HepG2 (cell line): ENCODE measurements around the gene LANCL1. TPM values are rescaled to one million over a fixed set of nuclear protein-coding genes. Genes with fewer than 3 reads are reported as not detected.

Source experiments
- ATF7 ChIP-seq, 2 experiments: fragments of 450-650 bp in 1 of 2; sonication (generic) in 1 of 2; formaldehyde crosslinking in 1 of 2; IDR thresholded peaks; 2 replicates each; pipeline versions ENCODE4 v1.4.0 to v1.6.1; 2016 to 2020; ENCODE audit warnings: antibody characterized with exemption in 1 of 2, mild to moderate bottlenecking in 1 of 2, missing genetic modification reagents in 1 of 2
- CREBL2 ChIP-seq: sonication (generic); formaldehyde crosslinking; IDR thresholded peaks from 2 replicates; pipeline ENCODE4 v1.8.1; 2023; ENCODE audit warnings: missing genetic modification reagents, mild to moderate bottlenecking, borderline replicate concordance
- EEA1 ChIP-seq: sonication (generic); formaldehyde crosslinking; IDR thresholded peaks from 2 replicates; pipeline ENCODE4 v1.5.1; 2020; ENCODE audit warnings: mild to moderate bottlenecking, missing genetic modification reagents, borderline replicate concordance
- HNRNPUL1 ChIP-seq: fragments of 200-400 bp; formaldehyde crosslinking; IDR thresholded peaks from 2 replicates; pipeline ENCODE4 v1.6.1; 2017; ENCODE audit warnings: low read depth, mild to moderate bottlenecking, low read length, moderate library complexity
- MTA3 ChIP-seq: sonication (generic); formaldehyde crosslinking; IDR thresholded peaks from 2 replicates; pipeline ENCODE4 v1.4.0; 2020; ENCODE audit warnings: missing genetic modification reagents
- RFX3 ChIP-seq: IDR thresholded peaks from 2 replicates; pipeline ENCODE4 v1.6.1; 2016; ENCODE audit warnings: missing biosample characterization, missing genetic modification reagents
- SP1 ChIP-seq, 2 experiments: fragments of 450-650 bp in 1 of 2; sonication (generic) in 1 of 2; formaldehyde crosslinking in 1 of 2; IDR thresholded peaks; 2 replicates each; pipeline versions ENCODE4 v1.4.0 to v1.6.1; 2016 to 2020; ENCODE audit warnings: missing genetic modification reagents in 1 of 2
- SRSF1 ChIP-seq: fragments of 200-400 bp; formaldehyde crosslinking; optimal IDR thresholded peaks from 2 replicates; pipeline ENCODE3; 2017; ENCODE audit warnings: mild to moderate bottlenecking, low read depth, low read length, moderate library complexity
- TAF15 ChIP-seq: fragments of 200-400 bp; formaldehyde crosslinking; IDR thresholded peaks from one replicate; pipeline ENCODE4 v1.6.1; 2018; ENCODE audit warnings: mild to moderate bottlenecking, low read depth, low read length; ENCODE audit not compliant: poor library complexity, severe bottlenecking
- ZBTB3 ChIP-seq: sonication (generic); formaldehyde crosslinking; IDR thresholded peaks from 2 replicates; pipeline ENCODE4 v1.4.0; 2020; ENCODE audit warnings: low read depth, mild to moderate bottlenecking, moderate library complexity, missing genetic modification reagents, borderline replicate concordance
- ZFP90 ChIP-seq: sonication (generic); formaldehyde crosslinking; IDR thresholded peaks from 2 replicates; pipeline ENCODE4 v1.8.0; 2022; ENCODE audit warnings: missing genetic modification reagents, mild to moderate bottlenecking, inconsistent platforms, borderline replicate concordance
- ZMYM3 ChIP-seq: sonication (generic); formaldehyde crosslinking; IDR thresholded peaks from 2 replicates; pipeline ENCODE4 v1.5.1; 2020; ENCODE audit warnings: mild to moderate bottlenecking, missing genetic modification reagents
- ZNF143 ChIP-seq: sonication (generic); formaldehyde crosslinking; IDR thresholded peaks from 2 replicates; pipeline ENCODE4 v1.4.0; 2020; ENCODE audit warnings: missing genetic modification reagents
- ZNF318 ChIP-seq: sonication (generic); formaldehyde crosslinking; IDR thresholded peaks from 2 replicates; pipeline ENCODE4 v1.4.0; 2020; ENCODE audit warnings: mild to moderate bottlenecking, missing genetic modification reagents
- ZNF660 ChIP-seq: sonication (generic); formaldehyde crosslinking; IDR thresholded peaks from 2 replicates; pipeline ENCODE4 v1.5.1; 2020; ENCODE audit warnings: mild to moderate bottlenecking, low read depth, missing genetic modification reagents, borderline replicate concordance
- polyA plus RNA-seq, 8 experiments: library from polyadenylated mRNA; depleted of rRNA in 3 of 8; stranded (reverse) in 7 of 8; unstranded in 1 of 8; fragments of >200 nt; fragmentation: Illumina TruSeq in 4 of 8; extraction: Trizol in 4 of 8; gene quantifications; 2 replicates each; pipeline versions ENCODE4 v1.2.1 to v1.2.3, GENCODE V29; 2011 to 2016; ENCODE audit warnings: low read depth in 4 of 8, missing spikeins in 1 of 8, mixed read lengths in 1 of 8; ENCODE audit not compliant: insufficient read depth in 1 of 8
- total RNA-seq, 5 experiments: library from RNA; depleted of rRNA; stranded (reverse); fragments of >200 nt; fragmentation: Illumina TruSeq; extraction: Trizol; gene quantifications; 2 replicates each; pipeline ENCODE4 v1.2.3, GENCODE V29; 2016; ENCODE audit warnings: low read depth in 1 of 5
- TF ChIP-seq, protein P1 (sequence below): sonication (generic); formaldehyde crosslinking; IDR thresholded peaks from 2 replicates; pipeline ENCODE4 v1.5.1; 2020; ENCODE audit warnings: mild to moderate bottlenecking, missing genetic modification reagents, moderate library complexity
- TF ChIP-seq, protein P2 (sequence below): sonication (generic); formaldehyde crosslinking; IDR thresholded peaks from 2 replicates; pipeline ENCODE4 v1.4.0; 2020; ENCODE audit warnings: missing genetic modification reagents; ENCODE audit errors: not compliant biosample characterization

LANCL1 gene
- total and polyA plus RNA-seq, 2 of the 13 experiments (the other 11 are each of a cell fraction or from before 2014, with no cell fraction given) = 53.5 to 67.7 TPM

- TF ChIP-seq ZNF318 (CRISPR knock-in tag) = no peak
- no peak for TF ChIP-seq HNRNPUL1
- peak; percentile 70; the same call in 1 of the 2 replicates for TF ChIP-seq ZFP90
- TF ChIP-seq ZBTB3 (CRISPR knock-in tag) = no peak
- TF ChIP-seq ATF7 (IDR thresholded peaks at IDR 0.05) = no peak
- TF ChIP-seq ATF7 (CRISPR knock-in tag; IDR thresholded peaks at IDR 0.05) = no peak
- TF ChIP-seq SP1 (IDR thresholded peaks at IDR 0.05) = no peak
- TF ChIP-seq SP1 (CRISPR knock-in tag; IDR thresholded peaks at IDR 0.05) = peak; percentile 81
- TF ChIP-seq ZNF143 (CRISPR knock-in tag) = no peak
- no peak for TF ChIP-seq ZNF660 (CRISPR knock-in tag)
- no peak for TF ChIP-seq MTA3 (CRISPR knock-in tag)
- TF ChIP-seq RFX3 (CRISPR knock-in tag) = no peak
- TF ChIP-seq TAF15 = no peak
- TF ChIP-seq, protein P1, sequence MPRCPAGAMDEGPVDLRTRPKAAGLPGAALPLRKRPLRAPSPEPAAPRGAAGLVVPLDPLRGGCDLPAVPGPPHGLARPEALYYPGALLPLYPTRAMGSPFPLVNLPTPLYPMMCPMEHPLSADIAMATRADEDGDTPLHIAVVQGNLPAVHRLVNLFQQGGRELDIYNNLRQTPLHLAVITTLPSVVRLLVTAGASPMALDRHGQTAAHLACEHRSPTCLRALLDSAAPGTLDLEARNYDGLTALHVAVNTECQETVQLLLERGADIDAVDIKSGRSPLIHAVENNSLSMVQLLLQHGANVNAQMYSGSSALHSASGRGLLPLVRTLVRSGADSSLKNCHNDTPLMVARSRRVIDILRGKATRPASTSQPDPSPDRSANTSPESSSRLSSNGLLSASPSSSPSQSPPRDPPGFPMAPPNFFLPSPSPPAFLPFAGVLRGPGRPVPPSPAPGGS (CRISPR knock-in tag) = peak; percentile 64; the same call in 1 of the 2 replicates
- peak; percentile 66; the same call in 1 of the 2 replicates for TF ChIP-seq CREBL2
- peak; percentile 84 for TF ChIP-seq SRSF1
- TF ChIP-seq, protein P2, sequence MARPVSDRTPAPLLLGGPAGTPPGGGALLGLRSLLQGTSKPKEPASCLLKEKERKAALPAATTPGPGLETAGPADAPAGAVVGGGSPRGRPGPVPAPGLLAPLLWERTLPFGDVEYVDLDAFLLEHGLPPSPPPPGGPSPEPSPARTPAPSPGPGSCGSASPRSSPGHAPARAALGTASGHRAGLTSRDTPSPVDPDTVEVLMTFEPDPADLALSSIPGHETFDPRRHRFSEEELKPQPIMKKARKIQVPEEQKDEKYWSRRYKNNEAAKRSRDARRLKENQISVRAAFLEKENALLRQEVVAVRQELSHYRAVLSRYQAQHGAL (CRISPR knock-in tag) = peak; percentile 34
- peak; percentile 59 for TF ChIP-seq ZMYM3 (CRISPR knock-in tag)
- TF ChIP-seq EEA1 (CRISPR knock-in tag) = peak; percentile 75; the same call in 1 of the 2 replicates
Observed at GRCh38 chr2:210476194-210477128, at the start of gene LANCL1 (continued).
